ENCODE measurements around the gene MED14.

DNA sequence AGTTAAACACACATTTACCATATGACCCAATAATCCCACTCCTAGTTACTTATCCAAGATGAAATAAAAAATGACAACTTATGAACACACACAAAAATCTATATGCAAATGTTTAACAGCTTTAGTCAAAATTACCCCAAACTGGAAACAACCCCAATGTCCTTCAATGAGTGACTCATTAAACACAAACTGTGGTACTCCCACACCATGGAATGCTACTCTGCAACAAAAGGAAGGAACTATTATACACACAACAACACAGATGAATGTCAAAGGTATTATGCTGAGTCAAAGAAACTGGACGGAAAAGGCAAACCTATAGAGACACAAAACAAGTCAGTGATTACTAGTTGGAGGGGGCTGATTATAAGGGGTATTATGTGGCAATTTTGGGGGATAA, 40.5 kb downstream of the MED14 start:
- no peak for TF ChIP-seq EZH2 (IDR thresholded peaks at IDR 0.05; ENCODE audit: insufficient read depth, low read length)
- TF ChIP-seq, protein P1, sequence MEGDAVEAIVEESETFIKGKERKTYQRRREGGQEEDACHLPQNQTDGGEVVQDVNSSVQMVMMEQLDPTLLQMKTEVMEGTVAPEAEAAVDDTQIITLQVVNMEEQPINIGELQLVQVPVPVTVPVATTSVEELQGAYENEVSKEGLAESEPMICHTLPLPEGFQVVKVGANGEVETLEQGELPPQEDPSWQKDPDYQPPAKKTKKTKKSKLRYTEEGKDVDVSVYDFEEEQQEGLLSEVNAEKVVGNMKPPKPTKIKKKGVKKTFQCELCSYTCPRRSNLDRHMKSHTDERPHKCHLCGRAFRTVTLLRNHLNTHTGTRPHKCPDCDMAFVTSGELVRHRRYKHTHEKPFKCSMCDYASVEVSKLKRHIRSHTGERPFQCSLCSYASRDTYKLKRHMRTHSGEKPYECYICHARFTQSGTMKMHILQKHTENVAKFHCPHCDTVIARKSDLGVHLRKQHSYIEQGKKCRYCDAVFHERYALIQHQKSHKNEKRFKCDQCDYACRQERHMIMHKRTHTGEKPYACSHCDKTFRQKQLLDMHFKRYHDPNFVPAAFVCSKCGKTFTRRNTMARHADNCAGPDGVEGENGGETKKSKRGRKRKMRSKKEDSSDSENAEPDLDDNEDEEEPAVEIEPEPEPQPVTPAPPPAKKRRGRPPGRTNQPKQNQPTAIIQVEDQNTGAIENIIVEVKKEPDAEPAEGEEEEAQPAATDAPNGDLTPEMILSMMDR (IDR thresholded peaks at IDR 0.05; ENCODE audit: insufficient read depth, low read depth, low read length) = no peak
